MV-4-11 (cell line): ENCODE measurements around the gene SRGN.

Experiments
- DNase-seq: peaks from one replicate; lab custom pipeline; 2025; lab: John Stamatoyannopoulos, UW

The SRGN gene

DNA sequence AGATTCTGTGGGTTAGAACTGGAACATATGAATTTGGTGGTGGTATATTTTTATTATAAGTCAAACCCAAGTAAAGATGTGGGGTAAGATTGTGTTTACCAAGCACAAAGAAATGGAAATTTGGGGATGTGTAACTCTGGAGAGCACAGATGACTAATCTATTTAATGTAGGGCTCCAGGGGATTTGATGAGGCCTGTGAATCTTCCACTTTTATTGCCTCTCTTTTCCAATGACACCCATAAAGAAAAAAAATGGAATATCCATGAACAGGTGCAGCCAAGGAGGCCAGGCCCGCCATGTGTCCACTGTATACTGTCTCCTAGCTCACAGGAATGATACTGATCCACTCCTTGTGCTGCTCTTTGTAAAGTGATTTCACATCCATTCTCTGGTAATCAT is 2.8 kb downstream of the SRGN start:
- DNase-seq: no peak

DNA sequence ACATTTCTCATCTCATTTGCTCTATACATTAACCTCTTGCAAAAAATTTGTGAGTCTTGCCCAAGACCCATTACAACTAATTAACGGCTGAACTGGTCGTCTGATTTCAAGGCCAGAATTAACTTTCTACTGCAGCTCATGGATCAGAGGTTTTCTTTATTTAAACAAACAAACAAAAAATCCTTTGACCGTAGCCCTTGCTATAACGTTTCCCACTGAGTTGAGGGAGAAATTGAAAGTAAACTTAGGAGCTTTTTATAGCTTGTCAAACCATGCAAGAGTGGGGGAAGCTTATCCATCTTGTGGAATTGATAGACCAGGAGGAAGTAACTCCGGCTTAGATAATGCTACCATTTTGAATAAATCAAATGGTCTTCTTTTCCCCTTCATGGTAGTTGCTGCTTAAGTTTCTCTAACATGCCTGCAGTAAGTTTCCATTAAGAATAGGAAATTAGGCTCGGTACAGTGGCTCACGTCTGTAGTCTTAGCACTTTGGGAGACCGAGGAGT is 3.3 kb downstream of the SRGN start:
- DNase-seq: peak; percentile 47

GRCh38 chr10:69092959-69093850 is 5.3 kb downstream of the SRGN start:
- DNase-seq: peak; percentile 72

- peak; percentile 51 for DNase-seq
Observed at GRCh38 chr10:69093933-69094332, 6.0 kb downstream of the SRGN start.

DNA sequence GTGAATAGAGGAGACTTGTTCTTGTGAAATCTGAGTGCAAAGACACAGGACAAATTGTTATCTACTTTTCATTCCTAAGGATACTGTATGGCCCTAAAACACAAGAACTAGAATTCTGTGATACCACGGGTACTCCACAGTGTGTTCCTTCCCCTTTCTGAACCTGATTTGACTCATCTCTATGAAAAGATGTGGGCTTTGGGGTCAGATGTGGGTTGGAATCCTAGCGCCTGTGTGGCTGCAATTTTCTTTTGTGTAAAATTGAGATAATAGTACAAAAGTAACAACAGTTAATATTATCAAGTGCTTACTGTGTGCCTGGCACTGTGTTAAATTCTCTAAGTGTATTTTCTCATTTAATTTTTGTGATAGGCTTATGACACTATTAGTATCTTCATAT is 8.1 kb downstream of the SRGN start:
- DNase-seq: peak; percentile 68

- no peak for DNase-seq
Observed at GRCh38 chr10:69097729-69098128, 9.8 kb downstream of the SRGN start.

DNA sequence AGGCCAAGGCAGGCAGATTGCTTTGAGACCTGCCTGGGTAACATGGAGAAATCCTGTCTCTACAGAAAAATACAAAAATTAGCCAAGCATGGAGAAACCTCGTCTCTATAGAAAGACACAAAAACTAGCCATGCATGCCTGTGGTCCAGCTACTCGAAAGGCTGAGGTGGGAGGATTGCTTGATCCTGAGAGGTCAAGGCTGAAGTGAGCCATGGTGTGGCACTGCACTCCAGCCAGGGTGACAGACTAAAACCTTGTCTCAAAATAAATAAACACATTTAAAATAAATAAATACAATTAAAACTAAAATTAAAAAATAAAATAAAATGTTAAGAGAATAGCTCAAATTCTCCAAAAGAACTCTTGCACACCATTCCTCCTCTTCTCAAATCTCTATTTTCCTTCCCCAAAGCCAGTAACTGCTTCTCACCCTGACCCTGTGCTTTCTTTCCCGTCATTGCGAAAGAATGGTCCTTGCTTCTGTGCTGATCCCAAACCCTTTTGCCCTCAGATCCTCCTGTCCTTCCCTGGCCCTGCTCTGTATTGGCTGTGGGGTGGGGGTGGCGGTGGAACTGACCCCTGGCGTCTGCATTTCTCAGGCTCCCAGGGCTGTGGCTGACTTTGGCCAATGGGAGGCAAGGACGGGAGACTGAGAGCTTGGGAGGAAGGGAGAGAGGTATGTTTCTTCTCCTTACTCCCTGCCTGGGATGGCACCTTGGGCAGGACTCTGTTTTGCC is 12.4 kb downstream of the SRGN start:
- no peak for DNase-seq

DNA sequence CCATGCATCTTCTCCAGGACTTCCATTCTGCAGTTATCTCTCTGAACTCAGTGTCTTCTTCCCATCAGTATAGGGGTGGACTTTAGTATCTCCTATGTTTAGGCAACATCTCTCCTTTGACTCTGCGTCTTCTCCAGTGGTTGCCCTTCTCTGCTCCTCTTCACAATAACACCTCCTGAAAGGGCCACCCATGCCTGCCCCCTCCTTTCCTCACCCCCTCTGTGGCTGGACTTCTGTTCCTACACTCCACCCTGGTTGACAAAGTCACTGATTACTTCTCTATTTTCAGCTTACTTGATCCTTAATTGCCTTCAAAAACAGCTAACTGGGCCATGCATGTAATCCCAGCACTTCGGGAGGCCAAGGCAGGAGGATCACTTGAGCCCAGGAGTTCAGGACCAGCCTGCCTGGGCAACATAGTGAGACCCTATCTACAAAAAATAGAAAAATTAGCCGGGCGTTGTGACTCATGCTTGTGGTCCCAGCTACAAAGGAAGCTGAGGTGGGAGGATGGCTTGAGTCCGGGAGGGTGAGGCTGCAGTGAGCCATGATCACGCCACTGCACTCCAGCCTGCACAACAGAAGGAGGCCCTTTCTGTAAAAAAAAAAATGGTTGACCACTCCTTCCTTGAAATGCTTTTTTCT is 13.7 kb downstream of the SRGN start:
- DNase-seq: peak; percentile 77

- no peak for DNase-seq
Observed at GRCh38 chr10:69102440-69102839, 14.5 kb downstream of the SRGN start.

- no peak for DNase-seq
Observed at GRCh38 chr10:69103784-69104183, 15.9 kb downstream of the SRGN start.

DNA sequence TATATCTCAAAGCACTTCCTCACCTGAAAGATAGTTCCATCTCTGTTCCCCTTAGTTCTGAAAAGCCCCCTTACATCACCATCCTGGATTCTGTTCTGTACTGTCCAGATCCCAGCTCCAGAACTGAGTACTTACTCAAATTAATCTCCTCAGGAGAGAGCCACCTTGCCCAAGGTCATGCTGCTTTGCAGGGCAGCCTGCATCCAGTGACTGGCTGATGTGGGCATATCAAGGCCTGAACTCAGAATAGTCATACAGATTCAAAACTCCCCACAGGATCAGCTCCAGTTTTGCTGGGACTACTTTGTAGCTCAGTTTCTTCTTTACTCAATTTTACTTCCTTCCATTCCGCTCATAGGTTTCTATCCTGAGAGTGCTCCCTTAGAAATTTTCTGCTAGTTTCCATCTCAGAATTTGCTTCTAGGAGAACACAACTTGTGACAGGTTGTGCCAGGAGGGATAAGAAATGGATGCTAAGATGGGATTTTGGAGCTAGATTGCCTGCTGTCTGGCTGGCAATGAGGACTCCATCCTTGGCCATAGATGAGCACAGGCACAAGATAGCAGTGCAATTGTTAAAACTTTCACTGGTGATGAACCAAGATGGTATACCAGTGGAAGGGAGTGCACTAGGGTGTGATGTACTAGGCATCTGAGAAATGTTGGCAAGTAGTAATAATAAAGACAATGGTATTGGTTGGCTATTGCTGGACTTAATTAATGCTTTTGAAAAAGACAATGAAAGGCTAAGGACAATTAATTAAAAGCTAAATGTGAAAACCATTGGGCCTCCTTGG is 17.3 kb downstream of the SRGN start:
- peak; percentile 57 for DNase-seq

GRCh38 chr10:69107176-69107490 is 19.2 kb downstream of the SRGN start:
- DNase-seq: no peak

GRCh38 chr10:69107699-69108098 is 19.8 kb downstream of the SRGN start:
- DNase-seq: peak; percentile 37

- no peak for DNase-seq
Observed at GRCh38 chr10:69119896-69120295, 32.0 kb downstream of the SRGN start.

- DNase-seq: peak; percentile 51
Observed at GRCh38 chr10:69123306-69123746, 35.4 kb downstream of the SRGN start.

GRCh38 chr10:69123747-69124562 is 36.1 kb downstream of the SRGN start, which contains the start of gene VPS26A:
TSS of gene VPS26A (plus strand) at chr10:69124178. CDS start at chr10:69124278, 100 bp downstream.
- peak; percentile 98 for DNase-seq

DNA sequence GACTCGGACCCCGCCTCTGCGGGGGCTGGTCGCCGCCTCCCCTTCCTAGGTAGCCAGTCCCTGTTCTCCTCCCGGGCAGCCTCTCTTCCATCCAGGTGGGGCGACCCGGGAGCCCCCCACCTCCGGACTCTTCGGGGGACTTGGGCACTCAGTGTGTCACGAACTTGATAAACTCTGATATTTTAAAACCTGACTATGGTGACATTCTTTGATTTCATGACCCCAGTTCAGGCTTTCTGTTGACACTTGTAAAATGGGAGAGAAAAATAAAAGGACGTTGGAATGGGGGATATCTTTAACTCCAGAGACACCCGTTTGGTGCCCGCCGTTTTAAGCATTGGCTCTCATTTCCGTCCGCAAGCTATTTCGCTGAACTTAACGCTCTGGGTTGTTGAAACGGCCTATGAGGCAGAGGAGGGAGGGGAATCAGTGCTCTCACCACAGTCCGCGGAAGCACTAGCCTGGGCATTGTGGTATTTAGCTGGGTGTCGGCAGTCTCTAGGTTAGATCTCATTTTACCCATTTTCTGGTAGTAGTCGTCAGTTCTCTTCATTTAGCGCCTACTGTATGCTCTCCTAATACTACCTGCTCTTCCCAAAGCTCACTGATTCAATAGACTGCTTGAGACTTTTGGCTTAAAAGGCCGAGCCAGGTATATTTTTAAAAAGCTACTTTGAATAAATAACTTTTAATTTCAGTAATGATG is 36.8 kb downstream of the SRGN start:
- DNase-seq: peak; percentile 63

GRCh38 chr10:69125554-69125953 is 37.7 kb downstream of the SRGN start:
- no peak for DNase-seq

DNA sequence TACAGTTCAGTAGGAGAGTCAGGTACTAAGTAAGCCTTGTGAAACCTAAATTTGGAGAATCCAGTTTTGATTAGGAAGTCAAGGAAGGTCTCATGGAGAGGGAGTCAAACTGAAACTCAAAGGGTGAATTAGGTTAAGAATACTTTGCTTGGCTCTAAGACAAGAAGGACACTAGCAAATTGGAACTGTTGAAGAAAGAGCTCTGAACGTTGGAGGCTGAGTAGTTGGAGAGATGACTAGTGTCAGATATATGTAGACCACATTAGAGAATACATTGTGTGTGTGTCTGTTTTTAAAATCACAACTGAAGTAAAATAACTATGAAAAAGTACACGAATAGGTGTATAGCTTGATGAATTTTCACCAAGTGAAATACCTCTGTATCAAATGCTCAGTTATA is 42.3 kb downstream of the SRGN start:
- no peak for DNase-seq

GRCh38 chr10:69139961-69140360 is 52.1 kb downstream of the SRGN start:
- no peak for DNase-seq
